ENCODE measurements around the gene AKAP8L.

Gene AKAP8L

DNA sequence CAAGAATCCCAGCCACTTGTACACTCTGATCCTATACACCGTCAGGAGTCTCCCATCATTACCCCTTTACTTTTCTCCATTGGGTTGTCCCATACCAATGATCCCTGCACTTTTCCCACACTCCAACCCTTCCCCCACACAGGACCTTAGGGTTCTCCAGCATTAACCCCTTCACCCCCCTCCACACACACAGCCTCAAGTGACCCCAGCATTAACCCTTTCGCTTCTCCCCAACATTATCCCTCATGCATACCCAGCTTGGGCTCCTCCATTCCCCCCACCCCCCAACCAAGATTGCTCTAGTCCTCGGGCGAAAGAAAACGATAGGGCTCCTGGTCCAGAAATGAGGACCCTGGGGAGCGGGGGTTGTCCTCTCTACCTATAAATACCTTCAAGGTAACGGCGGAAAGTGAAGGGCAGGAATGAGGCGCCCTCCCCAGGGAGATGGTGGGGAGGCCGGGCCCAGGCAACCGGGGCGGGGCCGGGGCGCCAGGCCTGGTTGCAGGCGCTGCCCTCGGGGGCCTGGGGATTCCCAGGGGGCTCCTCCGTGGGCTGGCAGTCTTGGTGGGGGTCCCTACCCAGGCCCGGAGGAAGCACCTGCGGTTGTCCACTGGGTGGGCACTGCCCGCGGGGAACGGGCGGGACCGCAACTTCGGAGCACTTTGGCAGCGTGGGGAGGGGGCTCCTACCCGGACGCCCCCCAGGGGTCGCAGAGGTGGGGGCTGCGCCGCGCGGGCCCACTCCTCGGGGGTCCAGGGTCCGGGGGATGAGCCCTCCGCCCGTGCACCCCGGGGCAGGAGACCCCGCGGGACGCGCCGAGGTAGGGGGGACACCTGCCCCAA is 30.2 kb upstream of the AKAP8L start:
- no peak for DNase-seq

GRCh38 chr19:15448044-15448777 is 29.4 kb upstream of the AKAP8L start:
- no peak for DNase-seq

- DNase-seq = no peak
These were observed 28.3 kb upstream of the AKAP8L start for GRCh38 chr19:15447057-15447456.

- DNase-seq = no peak
These were observed 27.1 kb upstream of the AKAP8L start for GRCh38 chr19:15445807-15446376.

- no peak for DNase-seq
These were observed 26.4 kb upstream of the AKAP8L start for GRCh38 chr19:15445227-15445605.

GRCh38 chr19:15444505-15445226 is 25.9 kb upstream of the AKAP8L start:
- no peak for DNase-seq

- DNase-seq = no peak
These were observed 25.1 kb upstream of the AKAP8L start for GRCh38 chr19:15443838-15444237.

- DNase-seq = no peak
These were observed 24.5 kb upstream of the AKAP8L start for GRCh38 chr19:15443325-15443724.

- DNase-seq = no peak
These were observed 23.5 kb upstream of the AKAP8L start for GRCh38 chr19:15442142-15442920.

DNA sequence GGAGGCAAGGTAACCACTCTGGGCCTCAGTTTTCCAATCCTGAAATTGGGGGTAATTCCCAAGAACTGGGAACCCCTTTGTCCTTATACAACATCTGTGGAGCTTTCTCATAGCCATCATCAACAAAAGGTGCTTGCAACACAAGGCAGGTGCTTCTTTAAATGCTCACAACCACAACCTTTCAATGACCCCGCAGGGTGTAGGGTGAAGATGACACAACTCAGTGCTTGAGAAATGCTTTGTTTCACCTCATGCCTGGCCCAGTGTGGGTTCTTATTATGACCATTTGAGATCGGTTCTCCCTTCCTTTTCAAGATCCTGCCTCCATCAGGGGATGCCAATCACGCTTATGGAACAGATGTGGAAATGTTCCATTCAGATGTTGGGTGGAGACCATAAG is 22.5 kb upstream of the AKAP8L start:
- no peak for DNase-seq

DNA sequence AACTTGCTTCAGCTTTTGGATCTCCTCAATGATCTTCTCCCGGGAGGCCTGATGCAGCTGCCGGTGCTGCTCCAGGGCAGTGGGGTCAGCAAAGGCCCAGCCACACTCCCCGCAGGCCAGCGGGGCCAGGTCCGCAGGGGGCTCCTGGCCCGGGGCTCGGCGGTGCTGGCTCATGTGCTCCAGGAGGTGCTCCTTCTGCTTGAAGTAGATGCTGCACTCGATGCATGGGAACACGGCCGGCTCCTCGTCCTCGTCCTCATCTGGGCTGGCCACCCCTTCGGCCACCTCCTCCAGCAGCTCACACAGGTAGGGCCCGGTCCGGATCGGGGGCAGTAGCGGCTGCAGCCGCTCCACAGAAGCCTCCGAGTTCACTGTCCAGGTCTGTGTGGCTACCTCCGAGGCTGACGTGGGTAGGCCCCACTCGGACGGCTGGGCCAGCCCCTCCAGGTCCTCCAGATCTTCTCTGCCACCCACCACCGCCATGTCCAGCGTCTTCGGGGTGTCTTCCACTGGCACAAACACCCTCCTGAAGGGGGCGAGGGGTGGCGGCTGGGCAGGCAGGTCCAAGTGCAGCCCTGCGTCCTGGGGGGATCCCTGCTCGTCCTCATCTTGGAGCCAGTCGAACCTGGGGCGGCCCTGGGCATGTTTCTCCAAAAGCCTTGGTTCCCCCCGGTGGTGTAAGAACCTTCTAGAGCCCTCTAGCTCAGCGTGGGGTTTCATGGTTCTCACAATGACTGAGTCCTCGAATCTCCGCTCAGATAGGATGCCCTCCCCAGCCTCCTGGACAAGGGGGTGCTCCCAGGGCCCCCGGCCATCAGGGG is 21.2 kb upstream of the AKAP8L start:
- no peak for DNase-seq

- no peak for DNase-seq
These were observed 20.5 kb upstream of the AKAP8L start for GRCh38 chr19:15439078-15439799.

- DNase-seq = no peak
These were observed 19.8 kb upstream of the AKAP8L start for GRCh38 chr19:15438577-15438976.

DNA sequence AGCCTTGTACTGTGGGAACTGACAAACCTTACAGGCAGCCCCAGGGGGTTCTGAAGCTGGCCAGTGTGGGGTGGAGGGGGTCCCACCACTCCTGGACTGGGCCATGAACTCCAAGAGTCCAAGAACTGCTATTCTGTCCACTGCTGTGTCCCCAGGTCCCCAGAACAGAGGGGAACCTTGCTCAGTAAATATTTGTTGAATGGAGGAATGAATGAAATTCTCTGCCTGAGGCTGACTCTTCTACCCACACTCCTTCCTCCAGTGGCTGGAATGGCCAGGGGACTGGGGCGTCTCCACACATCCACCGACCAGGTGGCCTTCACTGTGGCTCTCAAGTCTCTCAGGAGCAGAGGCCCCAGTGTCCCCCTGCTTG is 19.3 kb upstream of the AKAP8L start:
- DNase-seq = no peak

DNA sequence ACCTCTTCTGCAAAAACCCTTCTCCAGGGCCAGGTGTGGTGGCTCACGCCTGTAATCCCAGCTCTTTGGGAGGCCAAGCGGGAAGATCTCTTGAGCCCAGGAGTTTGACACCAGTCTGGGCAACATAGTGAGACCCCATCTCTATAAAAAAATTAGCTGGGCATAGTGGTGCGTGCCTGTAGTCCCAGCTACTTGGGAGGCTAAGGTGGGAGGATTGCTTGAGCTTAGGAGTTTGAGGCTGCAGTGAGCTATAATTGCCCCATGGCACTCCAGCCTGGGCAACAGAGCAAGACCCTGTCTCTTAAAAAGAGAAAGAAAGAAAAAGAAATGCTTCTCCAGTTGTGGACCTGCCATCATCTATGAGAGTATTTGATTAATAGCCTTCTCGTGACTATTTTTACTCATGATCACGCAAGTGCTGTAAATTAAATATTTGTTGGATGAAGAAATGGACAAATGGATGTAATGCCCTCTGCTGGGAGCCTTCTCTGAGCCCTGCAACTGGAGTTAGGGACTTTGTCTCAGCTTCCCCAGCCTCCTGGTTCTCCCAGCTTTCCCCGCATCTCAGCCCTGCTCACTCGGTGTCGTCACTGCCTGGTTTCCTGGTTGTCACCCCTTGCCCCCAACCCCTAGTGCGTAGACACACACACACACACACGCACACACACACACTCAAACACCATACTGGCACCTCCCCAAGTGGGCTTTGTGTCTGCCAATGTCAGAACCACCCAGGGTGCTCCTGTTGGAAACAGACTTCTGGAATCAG is 18.8 kb upstream of the AKAP8L start:
- no peak for DNase-seq

GRCh38 chr19:15436826-15437110 is 18.0 kb upstream of the AKAP8L start:
- no peak for DNase-seq

- DNase-seq = no peak
These were observed 17.4 kb upstream of the AKAP8L start for GRCh38 chr19:15436012-15436825.

GRCh38 chr19:15433519-15434069 is 14.8 kb upstream of the AKAP8L start:
- DNase-seq = no peak

Data from activated T-cell treated with anti-CD3 and anti-CD28 coated beads for 4 hours (primary cell).